OCI-LY7 (cell line): ENCODE data around the gene IFT43.

Experiments
- CTCF ChIP-seq: fragments of 200-600 bp; sonication (generic); conservative IDR thresholded peaks from 2 replicates; pipeline ENCODE4 v1.5.1; 2014; ENCODE audit warnings: mild to moderate bottlenecking, antibody characterized with exemption, low read length, moderate library complexity, mixed read lengths
- EZH2phosphoT487 ChIP-seq: fragments of 200-600 bp; sonication (generic); IDR thresholded peaks from 2 replicates; pipeline ENCODE4 v1.6.1; 2018; ENCODE audit warnings: low read depth, borderline replicate concordance, mild to moderate bottlenecking, mixed run types, antibody characterized with exemption, low read length, moderate library complexity, mixed read lengths

DNA sequence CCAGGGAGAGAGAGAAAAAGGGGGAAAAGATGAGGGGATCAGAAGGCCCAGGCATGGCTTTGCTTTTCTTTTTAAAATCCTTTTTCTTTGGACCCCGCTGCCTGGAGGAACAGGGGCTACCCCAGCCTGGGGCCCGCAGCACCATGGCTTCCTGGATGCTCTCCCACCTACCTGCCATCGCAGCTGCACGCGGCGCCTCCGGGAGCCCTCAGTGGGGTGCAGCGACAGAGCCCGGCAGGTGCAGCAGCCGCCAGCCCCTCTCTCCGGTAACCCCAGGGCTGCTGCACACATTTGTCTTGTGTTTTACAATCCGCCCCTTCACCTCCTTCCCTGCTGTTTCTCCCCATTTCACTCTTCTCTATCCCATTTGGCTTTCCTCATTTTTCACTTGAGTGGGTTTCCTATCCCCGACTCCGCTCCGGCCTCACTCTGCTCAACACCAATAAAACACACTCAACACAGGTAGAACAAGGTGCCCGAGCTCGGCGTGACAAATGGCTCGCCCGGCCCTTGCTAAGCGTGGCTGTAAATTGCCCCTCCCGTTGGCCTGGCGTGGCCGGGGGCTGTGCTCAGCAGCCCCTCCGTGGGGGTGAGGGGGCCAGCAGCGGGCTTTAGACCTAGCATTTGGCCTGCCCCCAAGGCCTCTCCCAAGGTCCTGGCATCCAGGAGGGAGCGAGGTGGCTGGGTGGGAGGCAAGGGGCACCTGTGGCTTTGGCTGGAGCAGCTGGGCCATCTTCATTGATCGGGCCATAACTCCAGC is 113.5 kb downstream of the IFT43 start:
- TF ChIP-seq CTCF (no peak), EZH2phosphoT487 (no peak)
